HepG2 (cell line): ENCODE results near the gene ANKRD12. TPM values are rescaled to one million over a fixed set of nuclear protein-coding genes. Genes with fewer than 3 reads are reported as not detected.

Experiments used
- EHMT2 ChIP-seq: fragments of 200-600 bp; sonication (generic); IDR thresholded peaks from 2 replicates; pipeline ENCODE4 v1.7.0; 2017; ENCODE audit warnings: antibody characterized with exemption, low read depth, low read length, borderline replicate concordance
- FOXP1 ChIP-seq, 2 experiments: fragments of 450-650 bp in 1 of 2; IDR thresholded peaks; 2 replicates each; pipeline ENCODE4 v1.6.1; 2017 to 2018; ENCODE audit warnings: antibody characterized with exemption in 1 of 2
- GABPA ChIP-seq, 2 experiments: IDR thresholded peaks; 2 replicates each; pipeline ENCODE4 v1.6.1; 2011 to 2016; ENCODE audit warnings: low read depth in 2 of 2, low read length in 1 of 2, missing biosample characterization in 1 of 2, missing genetic modification characterization in 1 of 2
- HMGXB4 ChIP-seq, 2 experiments: sonication (generic) in 1 of 2; formaldehyde crosslinking in 1 of 2; IDR thresholded peaks; 2 replicates each; pipeline versions ENCODE4 v1.4.0 to v1.6.1; 2018 to 2020; ENCODE audit warnings: missing genetic modification reagents in 2 of 2, borderline replicate concordance in 1 of 2, low read depth in 1 of 2, mild to moderate bottlenecking in 1 of 2, missing biosample characterization in 1 of 2
- HOMEZ ChIP-seq: IDR thresholded peaks from 2 replicates; pipeline ENCODE4 v1.6.1; 2016; ENCODE audit warnings: low read depth
- JUNB ChIP-seq: sonication (generic); formaldehyde crosslinking; IDR thresholded peaks from 2 replicates; pipeline ENCODE4 v1.8.0; 2022; ENCODE audit warnings: missing genetic modification reagents, mild to moderate bottlenecking, borderline replicate concordance
- MAFK ChIP-seq, 2 experiments: IDR thresholded peaks in 1 of 2; conservative IDR thresholded peaks in 1 of 2; 2 replicates each; pipeline ENCODE4 v1.6.1; 2011; ENCODE audit warnings: improper control_type of control experiment in 2 of 2, low read length in 2 of 2
- MXD1 ChIP-seq: sonication (generic); formaldehyde crosslinking; IDR thresholded peaks from 2 replicates; pipeline ENCODE4 v1.4.0; 2020; ENCODE audit warnings: mild to moderate bottlenecking, missing genetic modification reagents
- REPIN1 ChIP-seq: sonication (generic); formaldehyde crosslinking; IDR thresholded peaks from 2 replicates; pipeline ENCODE4 v1.8.0; 2022; ENCODE audit warnings: missing genetic modification reagents, low read depth, mild to moderate bottlenecking, borderline replicate concordance
- SPEN ChIP-seq: sonication (generic); formaldehyde crosslinking; IDR thresholded peaks from 2 replicates; pipeline ENCODE4 v1.5.1; 2020; ENCODE audit warnings: low read depth, mild to moderate bottlenecking, missing genetic modification reagents
- THAP11 ChIP-seq: IDR thresholded peaks from 2 replicates; pipeline ENCODE4 v1.6.1; 2016; ENCODE audit warnings: missing biosample characterization, missing genetic modification reagents
- YY1 ChIP-seq: IDR thresholded peaks from 2 replicates; pipeline ENCODE4 v1.6.1; 2011; ENCODE audit warnings: low read length, low read depth, moderate library complexity, mild to moderate bottlenecking; ENCODE audit not compliant: insufficient read depth, insufficient replicate concordance
- ZNF232 ChIP-seq: sonication (generic); formaldehyde crosslinking; IDR thresholded peaks from 2 replicates; pipeline ENCODE4 v1.4.0; 2020; ENCODE audit warnings: missing genetic modification reagents, borderline replicate concordance
- ZNF577 ChIP-seq: sonication (generic); formaldehyde crosslinking; IDR thresholded peaks from 2 replicates; pipeline ENCODE4 v1.4.0; 2020; ENCODE audit warnings: mild to moderate bottlenecking, low read depth, missing genetic modification reagents, borderline replicate concordance
- ZNF619 ChIP-seq: sonication (generic); formaldehyde crosslinking; IDR thresholded peaks from 2 replicates; pipeline ENCODE4 v1.4.0; 2020; ENCODE audit warnings: mild to moderate bottlenecking, missing genetic modification reagents
- ZNF629 ChIP-seq: sonication (generic); formaldehyde crosslinking; conservative IDR thresholded peaks from 2 replicates; pipeline ENCODE4 v1.5.0; 2020; ENCODE audit warnings: missing genetic modification reagents
- polyA plus RNA-seq, 8 experiments: library from polyadenylated mRNA; depleted of rRNA in 3 of 8; stranded (reverse) in 7 of 8; unstranded in 1 of 8; fragments of >200 nt; fragmentation: Illumina TruSeq in 4 of 8; extraction: Trizol in 4 of 8; gene quantifications; 2 replicates each; pipeline versions ENCODE4 v1.2.1 to v1.2.3, GENCODE V29; 2011 to 2016; ENCODE audit warnings: low read depth in 4 of 8, missing spikeins in 1 of 8, mixed read lengths in 1 of 8; ENCODE audit not compliant: insufficient read depth in 1 of 8
- total RNA-seq, 5 experiments: library from RNA; depleted of rRNA; stranded (reverse); fragments of >200 nt; fragmentation: Illumina TruSeq; extraction: Trizol; gene quantifications; 2 replicates each; pipeline ENCODE4 v1.2.3, GENCODE V29; 2016; ENCODE audit warnings: low read depth in 1 of 5
- TF ChIP-seq, protein P1 (sequence below): fragments of 450-650 bp; IDR thresholded peaks from 2 replicates; pipeline ENCODE4 v1.6.1; 2016
- TF ChIP-seq, protein P2 (sequence below): sonication (generic); formaldehyde crosslinking; IDR thresholded peaks from 2 replicates; pipeline ENCODE4 v1.9.0; 2021; ENCODE audit warnings: missing genetic modification reagents, borderline replicate concordance

Gene ANKRD12
- total and polyA plus RNA-seq, 2 of the 13 experiments (the other 11 are each of a cell fraction or from before 2014, with no cell fraction given) = 6.0 to 23.2 TPM

DNA sequence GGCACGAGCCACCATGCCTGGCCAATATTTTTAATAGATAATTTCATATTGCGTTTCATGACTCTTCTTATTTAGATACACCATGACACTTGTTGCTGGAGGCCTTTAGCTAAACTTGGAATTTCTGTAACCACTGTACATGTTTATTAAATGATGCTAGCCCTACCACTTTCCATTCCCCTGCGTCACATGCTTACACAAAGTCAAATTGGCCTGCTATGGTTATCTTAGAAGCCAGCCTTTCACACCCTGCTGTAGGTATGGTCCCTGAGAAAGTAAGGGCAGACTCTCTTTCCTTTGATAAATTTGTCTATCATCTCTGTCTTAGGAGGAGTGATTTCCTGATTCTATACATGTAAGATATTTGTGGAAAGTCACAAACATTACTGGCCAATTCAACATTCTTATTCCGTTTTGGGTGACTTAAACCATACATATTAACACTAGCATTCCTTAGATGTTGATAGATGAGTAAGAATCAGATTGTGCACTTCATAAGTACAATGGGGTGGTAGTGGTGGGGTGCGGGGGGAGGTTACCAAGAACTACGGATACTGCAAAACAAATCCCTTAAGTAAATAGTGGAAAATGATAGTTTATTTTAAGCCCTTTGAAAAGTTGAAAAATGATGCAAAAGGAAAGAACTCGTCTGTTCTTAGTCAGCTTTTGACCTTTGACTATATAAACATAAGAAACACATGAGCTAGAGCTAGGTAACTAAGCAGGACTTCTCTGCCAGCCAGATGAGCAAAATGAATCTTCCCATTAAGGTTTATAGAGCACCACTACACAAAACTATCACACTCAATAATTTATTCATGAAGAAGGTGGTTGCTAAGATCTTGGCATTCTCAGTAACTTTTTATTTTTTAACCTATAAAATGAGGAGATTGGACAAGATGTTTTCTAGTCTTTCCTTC is 42.0 kb upstream of the ANKRD12 start (continued):
- TF ChIP-seq JUNB (CRISPR knock-in tag) = no peak
- TF ChIP-seq ZNF232 (CRISPR knock-in tag) = no peak
- TF ChIP-seq HMGXB4 (CRISPR knock-in tag; IDR thresholded peaks at IDR 0.05; ENCODE audit: borderline replicate concordance in 1 of 2, low read depth in 1 of 2) = no peak
- no peak for TF ChIP-seq REPIN1 (CRISPR knock-in tag)
- TF ChIP-seq GABPA (IDR thresholded peaks at IDR 0.05; ENCODE audit: low read depth, low read length) = no peak
- no peak for TF ChIP-seq GABPA (CRISPR knock-in tag; IDR thresholded peaks at IDR 0.05; ENCODE audit: low read depth)
- TF ChIP-seq MXD1 = no peak
- TF ChIP-seq ZNF619 (CRISPR knock-in tag) = no peak
- TF ChIP-seq THAP11 (CRISPR knock-in tag) = peak; percentile 18
- TF ChIP-seq EHMT2 = no peak
- TF ChIP-seq ZNF577 (CRISPR knock-in tag) = no peak
- TF ChIP-seq MAFK (conservative IDR thresholded peaks at IDR 0.05 in 1 of 2, IDR thresholded peaks at IDR 0.05 in 1 of 2; ENCODE audit: low read length in 2 of 2) = peak; percentile 9 to 34; a peak in 1 of 4 replicates
- TF ChIP-seq, protein P1, sequence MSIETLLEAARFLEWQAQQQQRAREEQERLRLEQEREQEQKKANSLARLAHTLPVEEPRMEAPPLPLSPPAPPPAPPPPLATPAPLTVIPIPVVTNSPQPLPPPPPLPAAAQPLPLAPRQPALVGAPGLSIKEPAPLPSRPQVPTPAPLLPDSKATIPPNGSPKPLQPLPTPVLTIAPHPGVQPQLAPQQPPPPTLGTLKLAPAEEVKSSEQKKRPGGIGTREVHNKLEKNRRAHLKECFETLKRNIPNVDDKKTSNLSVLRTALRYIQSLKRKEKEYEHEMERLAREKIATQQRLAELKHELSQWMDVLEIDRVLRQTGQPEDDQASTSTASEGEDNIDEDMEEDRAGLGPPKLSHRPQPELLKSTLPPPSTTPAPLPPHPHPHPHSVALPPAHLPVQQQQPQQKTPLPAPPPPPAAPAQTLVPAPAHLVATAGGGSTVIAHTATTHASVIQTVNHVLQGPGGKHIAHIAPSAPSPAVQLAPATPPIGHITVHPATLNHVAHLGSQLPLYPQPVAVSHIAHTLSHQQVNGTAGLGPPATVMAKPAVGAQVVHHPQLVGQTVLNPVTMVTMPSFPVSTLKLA = no peak
- no peak for TF ChIP-seq SPEN (CRISPR knock-in tag)
- TF ChIP-seq HOMEZ (CRISPR knock-in tag) = peak; percentile 16; the same call in 1 of the 2 replicates
- no peak for TF ChIP-seq YY1
- TF ChIP-seq ZNF629 = no peak
- no peak for TF ChIP-seq FOXP1 (IDR thresholded peaks at IDR 0.05)
- peak; percentile 77 for TF ChIP-seq FOXP1 (CRISPR knock-in tag; IDR thresholded peaks at IDR 0.05)
- TF ChIP-seq, protein P2, sequence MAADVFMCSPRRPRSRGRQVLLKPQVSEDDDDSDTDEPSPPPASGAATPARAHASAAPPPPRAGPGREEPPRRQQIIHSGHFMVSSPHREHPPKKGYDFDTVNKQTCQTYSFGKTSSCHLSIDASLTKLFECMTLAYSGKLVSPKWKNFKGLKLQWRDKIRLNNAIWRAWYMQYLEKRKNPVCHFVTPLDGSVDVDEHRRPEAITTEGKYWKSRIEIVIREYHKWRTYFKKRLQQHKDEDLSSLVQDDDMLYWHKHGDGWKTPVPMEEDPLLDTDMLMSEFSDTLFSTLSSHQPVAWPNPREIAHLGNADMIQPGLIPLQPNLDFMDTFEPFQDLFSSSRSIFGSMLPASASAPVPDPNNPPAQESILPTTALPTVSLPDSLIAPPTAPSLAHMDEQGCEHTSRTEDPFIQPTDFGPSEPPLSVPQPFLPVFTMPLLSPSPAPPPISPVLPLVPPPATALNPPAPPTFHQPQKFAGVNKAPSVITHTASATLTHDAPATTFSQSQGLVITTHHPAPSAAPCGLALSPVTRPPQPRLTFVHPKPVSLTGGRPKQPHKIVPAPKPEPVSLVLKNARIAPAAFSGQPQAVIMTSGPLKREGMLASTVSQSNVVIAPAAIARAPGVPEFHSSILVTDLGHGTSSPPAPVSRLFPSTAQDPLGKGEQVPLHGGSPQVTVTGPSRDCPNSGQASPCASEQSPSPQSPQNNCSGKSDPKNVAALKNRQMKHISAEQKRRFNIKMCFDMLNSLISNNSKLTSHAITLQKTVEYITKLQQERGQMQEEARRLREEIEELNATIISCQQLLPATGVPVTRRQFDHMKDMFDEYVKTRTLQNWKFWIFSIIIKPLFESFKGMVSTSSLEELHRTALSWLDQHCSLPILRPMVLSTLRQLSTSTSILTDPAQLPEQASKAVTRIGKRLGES (CRISPR knock-in tag) = no peak
